ENCODE measurements around the gene LRRC27.

The LRRC27 gene

GRCh38 chr10:132425029-132425756 lies 93.2 kb downstream of the LRRC27 start:
- TF ChIP-seq GLIS3 (CRISPR knock-in tag; IDR thresholded peaks at IDR 0.05): no peak
- TF ChIP-seq ESRRG (CRISPR knock-in tag; IDR thresholded peaks at IDR 0.05): no peak
- TF ChIP-seq POU6F1 (CRISPR knock-in tag; IDR thresholded peaks at IDR 0.05; ENCODE audit: borderline replicate concordance, low read depth): no peak
- no peak for TF ChIP-seq ZFP30 (CRISPR knock-in tag; IDR thresholded peaks at IDR 0.05)
- no peak for TF ChIP-seq TOX (CRISPR knock-in tag; IDR thresholded peaks at IDR 0.05; ENCODE audit: borderline replicate concordance)
- no peak for TF ChIP-seq TSHZ2 (CRISPR knock-in tag; IDR thresholded peaks at IDR 0.05)
- TF ChIP-seq RARB (CRISPR knock-in tag; IDR thresholded peaks at IDR 0.05): no peak
- TF ChIP-seq CREB5 (CRISPR knock-in tag; IDR thresholded peaks at IDR 0.05; ENCODE audit: low read depth): no peak
- TF ChIP-seq PATZ1 (CRISPR knock-in tag; IDR thresholded peaks at IDR 0.05; ENCODE audit: borderline replicate concordance): no peak
- TF ChIP-seq BACH2 (CRISPR knock-in tag; IDR thresholded peaks at IDR 0.05; ENCODE audit: borderline replicate concordance): no peak
- TF ChIP-seq ZNF565 (CRISPR knock-in tag; conservative IDR thresholded peaks at IDR 0.05; ENCODE audit: low read depth): no peak
- no peak for TF ChIP-seq TCF4 (CRISPR knock-in tag; IDR thresholded peaks at IDR 0.05; ENCODE audit: borderline replicate concordance)
- no peak for TF ChIP-seq ISL1 (CRISPR knock-in tag; IDR thresholded peaks at IDR 0.05)
- no peak for TF ChIP-seq CSDC2 (CRISPR knock-in tag; IDR thresholded peaks at IDR 0.05)
- no peak for TF ChIP-seq SNAI2 (CRISPR knock-in tag; IDR thresholded peaks at IDR 0.05)
- no peak for TF ChIP-seq ZC3H10 (CRISPR knock-in tag; IDR thresholded peaks at IDR 0.05)

GRCh38 chr10:132425757-132426155 lies 93.8 kb downstream of the LRRC27 start:
- no peak for TF ChIP-seq ZNF565 (CRISPR knock-in tag; conservative IDR thresholded peaks at IDR 0.05; ENCODE audit: low read depth)
- TF ChIP-seq ESRRG (CRISPR knock-in tag; IDR thresholded peaks at IDR 0.05): no peak
- no peak for TF ChIP-seq OSR1 (CRISPR knock-in tag; IDR thresholded peaks at IDR 0.05)
- no peak for TF ChIP-seq ZNF70 (CRISPR knock-in tag; IDR thresholded peaks at IDR 0.05)
- TF ChIP-seq TSHZ2 (CRISPR knock-in tag; IDR thresholded peaks at IDR 0.05): no peak
- TF ChIP-seq BACH2 (CRISPR knock-in tag; IDR thresholded peaks at IDR 0.05; ENCODE audit: borderline replicate concordance): no peak
- no peak for TF ChIP-seq ISL1 (CRISPR knock-in tag; IDR thresholded peaks at IDR 0.05)
- TF ChIP-seq SNAI2 (CRISPR knock-in tag; IDR thresholded peaks at IDR 0.05): no peak
- TF ChIP-seq CSRNP3 (CRISPR knock-in tag; IDR thresholded peaks at IDR 0.05): no peak
- no peak for TF ChIP-seq CREB5 (CRISPR knock-in tag; IDR thresholded peaks at IDR 0.05; ENCODE audit: low read depth)
- TF ChIP-seq ZFP3 (CRISPR knock-in tag; IDR thresholded peaks at IDR 0.05): no peak
- no peak for TF ChIP-seq ZNF8 (CRISPR knock-in tag; IDR thresholded peaks at IDR 0.05)
- TF ChIP-seq TOX (CRISPR knock-in tag; IDR thresholded peaks at IDR 0.05; ENCODE audit: borderline replicate concordance): no peak
- no peak for TF ChIP-seq RARB (CRISPR knock-in tag; IDR thresholded peaks at IDR 0.05)
- ATAC-seq: no peak

More at GRCh38 chr10:132425029-132425756, 93.2 kb downstream of the LRRC27 start:
- ATAC-seq: no peak
